Stimulated activated effector memory CD8-positive, alpha-beta T cell treated with anti-CD3 and anti-CD28 coated beads, Interleukin-12 subunit alpha, Interleukin-12 subunit beta, amount 100 ng/mL, for 72 hours (primary cell): ENCODE results near the gene SMIM10L1.

Experiments used
- ATAC-seq: fragments of 150-1000 bp; cut with Tn5 transposase; 2 replicates; pipeline ENCODE4 v1.10.0; 2021
- DNase-seq, 2 donors: peaks; one replicate each; pipeline ENCODE4 v3.0.0; 2021 to 2022; ENCODE audit warnings: low spot score in 2 of 2
- H3K27ac Mint-ChIP-seq: one replicate; pipeline ENCODE4 v1.8.0; 2022; ENCODE audit warnings: mild to moderate bottlenecking, mixed read lengths
- H3K36me3 Mint-ChIP-seq: one replicate; pipeline ENCODE4 v1.8.0; 2022; ENCODE audit warnings: mild to moderate bottlenecking, mixed read lengths
- H3K4me1 Mint-ChIP-seq: one replicate; pipeline ENCODE4 v1.8.0; 2022; ENCODE audit warnings: mixed read lengths
- H3K4me3 Mint-ChIP-seq: one replicate; pipeline ENCODE4 v1.8.0; 2022; ENCODE audit warnings: mild to moderate bottlenecking, mixed read lengths
- H3K9me3 Mint-ChIP-seq: one replicate; pipeline ENCODE4 v1.8.0; 2022; ENCODE audit warnings: mixed read lengths

The SMIM10L1 gene

GRCh38 chr12:11171145-11171968 is at the start of gene SMIM10L1:
TSS of gene SMIM10L1 (plus strand) at chr12:11171194. CDS start at chr12:11171357, 163 bp downstream.
- Mint-ChIP-seq H3K4me1 (peaks cover 69% of the 10 kb centered on the region), H3K9me3 (no peaks in the 10 kb centered on the region), H3K4me3 (peak within 1 kb of the TSS; percentile 99), H3K27ac (peak within 1 kb of the TSS; percentile 99), H3K36me3 (peaks cover 73% of the 10 kb centered on the region)
- ATAC-seq: peak; percentile 99
- DNase-seq: peak; percentile 78 to 88

- H3K4me1 Mint-ChIP-seq: peaks cover 32% of the 10 kb centered on the region
Measured at GRCh38 chr12:11130382-11130781, 40.6 kb upstream of the SMIM10L1 start.

GRCh38 chr12:11130999-11131398 is 40.0 kb upstream of the SMIM10L1 start:
- Mint-ChIP-seq H3K36me3 (peaks cover 6% of the 10 kb centered on the region), H3K27ac (no peak overlapping the region), H3K9me3 (no peaks in the 10 kb centered on the region), H3K4me3 (no peak overlapping the region), H3K4me1 (peaks cover 35% of the 10 kb centered on the region)
- no peak for DNase-seq
- no peak for ATAC-seq

More at GRCh38 chr12:11130382-11130781, 40.6 kb upstream of the SMIM10L1 start:
- H3K27ac Mint-ChIP-seq: no peak overlapping the region
- H3K4me3 Mint-ChIP-seq: no peak overlapping the region
- ATAC-seq: no peak
- no peak for DNase-seq
- H3K36me3 Mint-ChIP-seq: peaks cover 6% of the 10 kb centered on the region
- no peaks in the 10 kb centered on the region for H3K9me3 Mint-ChIP-seq

- H3K9me3 Mint-ChIP-seq: no peaks in the 10 kb centered on the region
- ATAC-seq: no peak
- H3K27ac Mint-ChIP-seq: no peak overlapping the region
- H3K4me1 Mint-ChIP-seq: peaks cover 44% of the 10 kb centered on the region
- no peak overlapping the region for H3K4me3 Mint-ChIP-seq
- no peak for DNase-seq
- no peaks in the 10 kb centered on the region for H3K36me3 Mint-ChIP-seq
Measured at GRCh38 chr12:11133162-11133561, 37.8 kb upstream of the SMIM10L1 start.

- ATAC-seq (no peak), DNase-seq (no peak)
- H3K9me3 Mint-ChIP-seq: no peaks in the 10 kb centered on the region
- no peak overlapping the region for H3K27ac Mint-ChIP-seq
- no peaks in the 10 kb centered on the region for H3K36me3 Mint-ChIP-seq
- H3K4me3 Mint-ChIP-seq: no peak overlapping the region
- H3K4me1 Mint-ChIP-seq: peaks cover 44% of the 10 kb centered on the region
Measured at GRCh38 chr12:11133816-11134215, 37.2 kb upstream of the SMIM10L1 start.

GRCh38 chr12:11134305-11134704 is 36.7 kb upstream of the SMIM10L1 start, which contains the start of gene TAS2R30:
TSS of gene TAS2R30 (minus strand) at chr12:11134644. CDS start at chr12:11134244, 400 bp downstream.
- peak; percentile 28 for ATAC-seq

GRCh38 chr12:11136075-11136474 is 34.9 kb upstream of the SMIM10L1 start:
- no peak overlapping the region for H3K27ac Mint-ChIP-seq
- H3K4me1 Mint-ChIP-seq: peaks cover 44% of the 10 kb centered on the region
- ATAC-seq (peak; percentile 94), DNase-seq (no peak)
- no peaks in the 10 kb centered on the region for H3K9me3 Mint-ChIP-seq
- H3K36me3 Mint-ChIP-seq: no peaks in the 10 kb centered on the region
- no peak overlapping the region for H3K4me3 Mint-ChIP-seq

More at GRCh38 chr12:11134305-11134704, 36.7 kb upstream of the SMIM10L1 start, which contains the start of gene TAS2R30:
- H3K36me3 Mint-ChIP-seq: no peaks in the 10 kb centered on the region
- peaks cover 44% of the 10 kb centered on the region for H3K4me1 Mint-ChIP-seq
- DNase-seq: no peak
- H3K4me3 Mint-ChIP-seq: no peak within 1 kb of the TSS
- H3K27ac Mint-ChIP-seq: no peak within 1 kb of the TSS
- H3K9me3 Mint-ChIP-seq: no peaks in the 10 kb centered on the region

GRCh38 chr12:11143352-11143751 is 27.6 kb upstream of the SMIM10L1 start:
- no peak overlapping the region for H3K4me3 Mint-ChIP-seq

GRCh38 chr12:11144297-11144696 is 26.7 kb upstream of the SMIM10L1 start:
- H3K4me1 Mint-ChIP-seq: peaks cover 32% of the 10 kb centered on the region
- no peaks in the 10 kb centered on the region for H3K36me3 Mint-ChIP-seq
- no peak for ATAC-seq
- H3K9me3 Mint-ChIP-seq: peaks cover 9% of the 10 kb centered on the region
- DNase-seq: no peak
- H3K4me3 Mint-ChIP-seq: no peak overlapping the region
- no peak overlapping the region for H3K27ac Mint-ChIP-seq

More at GRCh38 chr12:11143352-11143751, 27.6 kb upstream of the SMIM10L1 start:
- peaks cover 9% of the 10 kb centered on the region for H3K9me3 Mint-ChIP-seq
- ATAC-seq: no peak
- H3K27ac Mint-ChIP-seq: peak overlapping the region; percentile 20
- no peaks in the 10 kb centered on the region for H3K36me3 Mint-ChIP-seq
- H3K4me1 Mint-ChIP-seq: peaks cover 32% of the 10 kb centered on the region
- DNase-seq: no peak

GRCh38 chr12:11147420-11147819 is 23.6 kb upstream of the SMIM10L1 start:
- Mint-ChIP-seq H3K9me3 (peaks cover 9% of the 10 kb centered on the region), H3K36me3 (no peaks in the 10 kb centered on the region), H3K4me3 (no peak overlapping the region), H3K4me1 (peaks cover 24% of the 10 kb centered on the region), H3K27ac (no peak overlapping the region)
- ATAC-seq (no peak), DNase-seq (no peak)

GRCh38 chr12:11150832-11151231 is 20.2 kb upstream of the SMIM10L1 start:
- no peak overlapping the region for H3K27ac Mint-ChIP-seq
- ATAC-seq: no peak
- H3K9me3 Mint-ChIP-seq: no peaks in the 10 kb centered on the region
- no peak for DNase-seq
- H3K4me3 Mint-ChIP-seq: no peak overlapping the region
- no peaks in the 10 kb centered on the region for H3K36me3 Mint-ChIP-seq
- H3K4me1 Mint-ChIP-seq: no peaks in the 10 kb centered on the region

- Mint-ChIP-seq H3K36me3 (no peaks in the 10 kb centered on the region), H3K4me1 (peaks cover 6% of the 10 kb centered on the region), H3K4me3 (no peak overlapping the region), H3K9me3 (peaks cover 3% of the 10 kb centered on the region), H3K27ac (no peak overlapping the region)
- DNase-seq (no peak), ATAC-seq (no peak)
Measured at GRCh38 chr12:11152725-11153124, 18.3 kb upstream of the SMIM10L1 start.

GRCh38 chr12:11154400-11154925 is 16.5 kb upstream of the SMIM10L1 start:
- Mint-ChIP-seq H3K4me3 (no peak overlapping the region), H3K9me3 (peaks cover 3% of the 10 kb centered on the region), H3K27ac (no peak overlapping the region), H3K4me1 (peaks cover 6% of the 10 kb centered on the region), H3K36me3 (no peaks in the 10 kb centered on the region)
- ATAC-seq: no peak
- no peak for DNase-seq

GRCh38 chr12:11158885-11159444 is 12.0 kb upstream of the SMIM10L1 start:
- no peak overlapping the region for H3K4me3 Mint-ChIP-seq

GRCh38 chr12:11162502-11162901 is 8.5 kb upstream of the SMIM10L1 start:
- peaks cover 60% of the 10 kb centered on the region for H3K36me3 Mint-ChIP-seq
- no peaks in the 10 kb centered on the region for H3K9me3 Mint-ChIP-seq
- peaks cover 43% of the 10 kb centered on the region for H3K4me1 Mint-ChIP-seq
- no peak overlapping the region for H3K27ac Mint-ChIP-seq
- H3K4me3 Mint-ChIP-seq: no peak overlapping the region
- no peak for DNase-seq
- no peak for ATAC-seq

More at GRCh38 chr12:11158885-11159444, 12.0 kb upstream of the SMIM10L1 start:
- Mint-ChIP-seq H3K4me1 (peaks cover 26% of the 10 kb centered on the region), H3K9me3 (peaks cover 3% of the 10 kb centered on the region), H3K27ac (no peak overlapping the region), H3K36me3 (peaks cover 34% of the 10 kb centered on the region)
- no peak for ATAC-seq
- no peak for DNase-seq
